Activated CD4-positive, alpha-beta T cell treated with anti-CD3 and anti-CD28 coated beads, Interleukin-2, amount 50 U/mL, for 1 hour (primary cell): ENCODE results near the gene EYA3.
A peak's percentile ranks its signal among the peaks of the same experiment; 100 is the strongest.

ENCODE experiments used
- DNase-seq: peaks from one replicate; pipeline ENCODE4 v3.0.0-alpha.2; 2020

EYA3 gene

GRCh38 chr1:28088168-28088961 is at the start of gene EYA3:
TSS of gene EYA3 (minus strand) at chr1:28088610. CDS start at chr1:28058026, 30,584 bp downstream.
- DNase-seq: peak; percentile 99

- no peak for DNase-seq
Measured at GRCh38 chr1:28136922-28137613, 48.7 kb upstream of the EYA3 start.

- DNase-seq: no peak
Measured at GRCh38 chr1:28136169-28136921, 47.9 kb upstream of the EYA3 start.

GRCh38 chr1:28135371-28136168 is 47.2 kb upstream of the EYA3 start:
- DNase-seq: no peak

- no peak for DNase-seq
Measured at GRCh38 chr1:28134651-28135207, 46.3 kb upstream of the EYA3 start.

DNA sequence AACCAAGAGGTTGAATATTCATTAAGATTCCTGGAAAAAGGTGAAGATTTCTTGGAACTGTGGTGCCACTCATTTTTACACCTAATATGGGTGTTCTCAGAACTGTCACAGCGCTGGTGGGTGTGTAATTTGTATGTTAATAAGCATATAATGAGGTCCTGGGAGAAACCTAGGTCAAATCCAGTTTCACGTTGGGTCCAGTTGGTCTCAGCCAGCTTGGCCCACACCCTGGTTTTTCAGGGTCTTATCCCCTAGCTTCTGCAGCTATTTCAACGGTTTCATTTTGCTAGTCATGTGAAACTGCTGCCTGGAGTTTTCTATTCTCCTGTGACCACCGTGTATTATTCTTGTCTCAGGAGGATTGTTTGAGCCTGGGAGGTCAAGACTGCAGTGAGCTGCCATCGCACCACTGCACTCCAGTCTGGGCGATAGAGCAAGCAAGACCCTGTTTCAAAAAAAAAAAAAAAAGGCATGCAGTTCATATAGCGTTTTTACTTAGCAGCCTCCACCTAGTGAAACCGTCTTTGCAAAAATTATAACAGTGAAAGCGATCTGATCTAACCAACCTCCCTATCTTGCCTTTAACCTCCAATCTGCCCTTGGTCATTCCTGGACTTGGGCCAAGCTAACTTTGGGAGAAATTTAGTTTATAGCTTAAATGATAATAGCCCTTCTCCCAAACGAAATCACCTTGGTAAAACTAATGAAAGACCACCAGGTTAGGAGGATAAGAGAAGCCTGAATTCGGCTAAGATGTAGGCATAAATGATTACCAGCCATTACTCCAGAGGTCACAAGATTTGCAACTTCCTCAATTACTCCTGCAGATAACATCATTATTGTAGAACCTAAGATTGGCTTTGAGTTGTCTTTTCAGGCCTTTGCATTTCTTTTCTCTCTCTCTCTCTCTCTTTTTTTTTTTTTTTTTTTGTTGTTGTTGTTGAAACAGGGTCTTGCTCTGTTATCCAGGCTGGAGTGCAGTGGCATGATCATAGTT is 44.1 kb upstream of the EYA3 start:
- DNase-seq: no peak

DNA sequence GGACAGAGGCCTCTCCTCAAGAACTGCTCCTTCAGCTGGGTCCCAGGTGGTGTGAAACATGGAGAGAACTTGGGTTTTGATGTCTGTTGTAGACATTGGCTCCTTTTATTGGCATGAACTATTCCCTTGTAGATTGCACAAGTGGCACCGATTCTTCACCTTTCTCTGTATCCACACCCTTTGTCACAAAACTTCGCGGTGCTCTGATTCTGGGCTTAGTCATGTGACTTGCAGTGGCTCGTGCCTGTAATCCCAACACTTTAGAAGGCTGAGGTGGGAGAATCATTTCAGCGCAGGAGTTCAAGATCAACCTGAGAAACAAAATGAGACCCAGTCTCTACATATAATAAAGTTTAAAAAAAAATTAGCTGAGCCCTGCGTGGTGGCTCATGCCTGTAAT is 42.5 kb upstream of the EYA3 start:
- no peak for DNase-seq

DNA sequence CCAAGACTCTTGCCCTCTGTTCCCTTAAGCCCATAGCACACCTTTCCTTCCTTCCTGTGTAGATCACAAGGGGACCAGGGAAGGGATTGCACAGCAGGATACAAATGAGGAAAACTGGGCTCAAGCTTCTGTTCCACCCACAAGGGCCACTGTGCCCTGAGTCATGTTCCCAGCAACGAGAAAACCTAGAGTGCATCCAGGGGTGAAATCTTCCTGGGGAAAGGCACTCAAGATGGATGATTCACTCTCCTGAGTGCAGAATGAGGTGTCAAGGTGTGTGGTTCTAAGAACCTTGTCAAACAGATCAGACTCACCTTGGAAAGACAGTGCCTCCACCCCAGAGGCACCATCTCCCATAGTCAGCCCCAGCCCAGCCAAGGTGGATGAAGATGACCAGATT is 40.7 kb upstream of the EYA3 start:
- DNase-seq: no peak

DNA sequence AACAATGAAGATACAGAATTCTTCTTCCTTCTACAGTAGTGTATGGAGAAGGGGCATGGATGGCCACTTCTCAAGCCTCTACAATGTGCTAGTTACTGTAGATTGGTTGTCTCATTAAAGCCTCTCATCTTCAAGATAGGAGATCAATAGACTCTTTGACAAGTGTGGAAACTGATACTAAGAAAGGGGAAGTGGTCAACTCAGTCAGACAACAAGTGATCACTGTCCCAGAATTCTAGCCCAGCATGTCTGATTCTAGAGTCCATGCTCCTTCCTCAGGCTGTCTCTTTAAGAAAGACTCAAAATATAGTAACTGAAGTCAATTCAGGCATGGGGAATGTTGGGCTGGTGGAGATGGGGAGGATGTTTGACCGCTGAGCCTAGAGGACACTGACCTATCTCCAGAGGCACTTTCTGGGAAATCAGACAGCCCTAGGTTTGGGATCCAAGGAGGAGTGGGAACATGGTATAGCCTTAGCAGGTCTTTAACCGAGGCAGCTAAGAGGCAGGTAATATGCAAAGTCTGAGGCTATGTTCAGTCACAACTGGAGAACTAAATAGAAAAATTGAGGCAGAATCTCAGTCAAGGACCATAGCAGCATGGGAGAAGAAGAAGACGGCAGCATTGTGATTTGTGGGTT is 39.3 kb upstream of the EYA3 start:
- no peak for DNase-seq

GRCh38 chr1:28126783-28127490 is 38.5 kb upstream of the EYA3 start:
- no peak for DNase-seq

DNA sequence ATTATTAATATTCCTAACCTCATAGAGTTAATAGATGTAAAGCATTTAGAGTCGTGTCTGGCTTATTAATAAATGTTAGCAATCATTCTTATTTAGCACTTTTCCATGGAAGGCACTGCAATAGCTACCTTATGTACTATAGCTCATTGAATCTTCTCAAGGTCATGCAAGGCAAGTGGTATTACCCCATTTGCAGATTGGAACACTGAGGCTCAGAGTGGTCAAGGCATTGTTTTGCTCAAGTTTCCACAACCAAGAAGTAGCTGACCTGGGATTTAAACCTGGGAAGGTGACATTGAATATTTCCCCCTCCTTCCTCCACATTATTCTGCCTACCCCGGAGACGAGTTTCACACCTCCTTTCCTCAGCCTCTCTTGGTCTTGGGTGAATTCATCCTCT is 37.8 kb upstream of the EYA3 start:
- no peak for DNase-seq

GRCh38 chr1:28123461-28123961 is 35.1 kb upstream of the EYA3 start:
- no peak for DNase-seq

GRCh38 chr1:28122183-28122582 is 33.8 kb upstream of the EYA3 start:
- DNase-seq: no peak

- no peak for DNase-seq
Measured at GRCh38 chr1:28119556-28119955, 31.1 kb upstream of the EYA3 start.

GRCh38 chr1:28118640-28119307 is 30.4 kb upstream of the EYA3 start:
- no peak for DNase-seq

- no peak for DNase-seq
Measured at GRCh38 chr1:28115267-28115666, 26.9 kb upstream of the EYA3 start.

DNA sequence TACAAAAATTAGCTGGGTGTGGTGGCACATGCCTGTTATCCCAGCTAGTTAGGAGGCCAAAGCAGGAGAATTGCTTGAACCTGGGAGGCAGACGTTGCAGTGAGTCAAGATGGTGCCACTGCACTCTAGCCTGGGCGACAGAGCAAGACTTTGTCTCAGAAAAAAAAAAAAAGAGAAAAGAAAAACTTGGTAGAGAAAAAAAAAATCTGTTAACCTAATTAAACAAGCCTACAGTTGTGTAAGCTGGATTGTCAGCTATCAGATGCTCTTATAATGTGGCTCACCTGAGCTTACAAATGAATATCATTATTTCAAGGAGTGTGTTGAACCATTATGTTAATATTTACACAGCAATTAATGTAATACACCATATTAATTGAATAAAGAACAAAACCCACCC is 26.4 kb upstream of the EYA3 start:
- DNase-seq: no peak

GRCh38 chr1:28113242-28113572 is 24.8 kb upstream of the EYA3 start:
- no peak for DNase-seq
